ENCODE results near the gene UNC13B. TPM values are rescaled to one million over a fixed set of nuclear protein-coding genes. Genes with fewer than 3 reads are reported as not detected.

Gene UNC13B
- total RNA-seq, 2 experiments from 2014 or later, result 0.64 to 1.1 TPM

- DNase-seq, result no peak
- Mint-ChIP-seq H3K4me3 (no peak overlapping the region), H3K27ac (no peak overlapping the region), H3K36me3 (no peaks in the 10 kb centered on the region), H3K27me3 (peaks cover 28% of the 10 kb centered on the region), H3K9me3 (no peaks in the 10 kb centered on the region), H3K4me1 (no peaks in the 10 kb centered on the region)
- no peak for ATAC-seq (ENCODE audit: low read depth)
- POLR2A ChIA-PET, result no interaction called here
Observed at GRCh38 chr9:35453786-35454185, 292.0 kb downstream of the UNC13B start.

Other genes starting within 250 kb of the UNC13B start
- gene PHF24, start 203.7 kb upstream of the UNC13B start, total RNA-seq, result not detected
- 1 to 10 TPM; 3.3 to 5.0 TPM for gene DNAJB5, start 172.3 kb upstream of the UNC13B start, total RNA-seq
- gene VCP, start 89.4 kb upstream of the UNC13B start, total RNA-seq, result 100 to 1,000 TPM; 183 to 189 TPM
- gene FANCG, start 82.1 kb upstream of the UNC13B start, total RNA-seq, result 100 to 1,000 TPM; 103 to 109 TPM
- gene PIGO, start 65.4 kb upstream of the UNC13B start, total RNA-seq, result 10 to 100 TPM; 30.8 to 31.4 TPM
- gene STOML2, start 58.9 kb upstream of the UNC13B start, total RNA-seq, result 10 to 100 TPM; 90.3 to 91.9 TPM
- gene ATOSB, start 46.1 kb upstream of the UNC13B start, total RNA-seq, result 10 to 100 TPM; 12.0 to 16.6 TPM